Fibroblast of the aortic adventitia (primary cell): Measurements from ENCODE around the gene ANAPC13. TPM values are rescaled to one million over a fixed set of nuclear protein-coding genes. Genes with fewer than 3 reads are reported as not detected.
A peak's percentile ranks its signal among the peaks of the same experiment; 100 is the strongest.

Experiments
- DNase-seq: peaks from one replicate; pipeline ENCODE4 v3.0.0-alpha.2; 2010; ENCODE audit warnings: low read depth
- H3K4me3 ChIP-seq: 2 replicates; pipeline ENCODE4 v1.5.1; 2011; ENCODE audit warnings: low read depth, mild to moderate bottlenecking, control low read depth, low read length, moderate library complexity
- CTCF ChIP-seq: IDR thresholded peaks from 2 replicates; pipeline ENCODE4 v1.5.1; 2011; ENCODE audit warnings: mild to moderate bottlenecking, low read length, control low read depth, inconsistent platforms; ENCODE audit not compliant: insufficient read depth
- total RNA-seq: library from RNA; depleted of rRNA; stranded (reverse); fragments of >200 nt; gene quantifications from 2 replicates; pipeline ENCODE4 v1.2.3, GENCODE V29; 2012; ENCODE audit warnings: low replicate concordance

Gene ANAPC13
- total RNA-seq, 1 donor = 123 TPM

DNA sequence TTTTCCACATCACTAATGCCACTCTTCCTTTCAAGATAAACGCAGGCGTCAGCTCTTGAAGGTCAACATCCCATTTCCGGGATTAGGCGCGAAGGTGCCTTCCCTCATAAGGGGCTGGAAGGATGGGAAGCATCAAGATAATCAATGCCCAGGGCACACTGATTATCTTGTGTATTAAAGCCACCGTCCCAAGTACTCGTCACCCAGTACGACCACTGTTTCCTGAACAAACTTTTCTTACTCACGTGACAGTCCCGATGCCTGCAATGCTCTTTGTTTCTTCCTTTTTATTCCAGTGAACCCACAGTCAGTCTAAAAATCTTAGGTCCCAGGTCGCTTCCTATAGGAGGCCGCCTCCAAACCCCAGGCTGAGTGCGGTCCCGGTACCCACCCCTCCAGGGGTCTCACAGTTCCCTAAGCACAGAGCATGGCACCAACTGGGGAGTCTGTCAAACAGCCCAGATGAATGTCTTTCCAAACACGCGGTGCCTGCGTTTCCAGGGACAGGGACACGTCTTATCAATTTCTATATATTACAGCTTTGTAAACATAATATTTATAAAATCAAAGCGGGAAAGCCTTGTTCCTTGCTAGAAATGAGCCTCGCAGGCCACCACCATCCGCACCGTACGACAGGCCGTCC is 589 bp downstream of the ANAPC13 start:
- H3K4me3 ChIP-seq = peak overlapping the region; percentile 94
- no peak for TF ChIP-seq CTCF
- peak; percentile 46 for DNase-seq

GRCh38 chr3:134483195-134483900 is 2.4 kb downstream of the ANAPC13 start:
- TF ChIP-seq CTCF = no peak
- peak; percentile 83 for DNase-seq
- H3K4me3 ChIP-seq = peak overlapping the region; percentile 1

DNA sequence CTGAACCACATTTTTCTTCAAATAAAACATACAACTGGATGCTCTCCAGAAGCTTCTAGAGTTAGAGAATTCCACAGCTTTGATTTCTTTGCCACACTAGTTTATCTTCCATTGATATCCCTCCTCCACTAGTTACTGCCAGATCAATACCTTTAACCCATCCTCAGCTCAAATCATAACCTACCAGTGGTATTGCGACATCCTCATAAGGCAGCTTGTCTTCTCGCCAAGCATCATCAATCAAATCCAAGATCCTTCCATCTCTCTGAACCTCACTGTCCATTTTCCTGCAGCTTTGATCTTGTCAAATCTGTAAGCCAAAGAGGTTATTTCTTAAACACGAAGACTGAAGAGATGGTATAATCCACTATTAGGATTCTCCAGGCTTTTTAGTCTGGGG is 3.2 kb downstream of the ANAPC13 start:
- no peak for DNase-seq
- H3K4me3 ChIP-seq = no peak overlapping the region
- no peak for TF ChIP-seq CTCF

GRCh38 chr3:134481166-134481565 is 4.6 kb downstream of the ANAPC13 start:
- DNase-seq = no peak
- no peak overlapping the region for H3K4me3 ChIP-seq
- TF ChIP-seq CTCF = no peak

GRCh38 chr3:134480546-134480945 is 5.2 kb downstream of the ANAPC13 start:
- no peak for TF ChIP-seq CTCF
- H3K4me3 ChIP-seq = no peak overlapping the region
- no peak for DNase-seq

DNA sequence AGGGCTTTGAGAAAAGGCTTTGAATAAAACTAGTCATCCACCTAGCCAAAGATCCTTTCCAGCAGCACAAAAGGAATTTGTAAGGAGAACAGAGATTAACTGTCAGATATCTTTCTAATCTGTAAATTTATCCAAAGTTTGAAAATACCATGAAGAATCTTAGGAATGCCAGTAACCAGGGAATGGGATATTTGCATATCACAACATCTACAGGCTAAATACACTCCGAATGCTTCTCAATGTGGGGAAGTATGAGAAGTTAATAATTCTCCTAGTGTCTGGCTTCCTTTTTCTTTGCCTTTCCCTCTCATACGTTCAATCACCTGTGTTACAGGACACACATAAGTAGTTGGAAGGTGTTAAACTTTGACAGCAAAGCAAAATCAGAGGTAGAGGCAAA is 7.8 kb downstream of the ANAPC13 start:
- no peak overlapping the region for H3K4me3 ChIP-seq
- no peak for DNase-seq
- no peak for TF ChIP-seq CTCF

- DNase-seq = no peak
- H3K4me3 ChIP-seq = no peak overlapping the region
- no peak for TF ChIP-seq CTCF
Observed at GRCh38 chr3:134477002-134477401, 8.8 kb downstream of the ANAPC13 start.
